Effector memory CD4-positive, alpha-beta T cell (primary cell): ENCODE results near the gene KRTAP5-4.
"Not testable (repeated sequence)": the region's sequence is repeated elsewhere in the genome, so short reads cannot be mapped to it uniquely, and the experiment has no call there.

ENCODE experiments used
- DNase-seq, 3 donors: peaks; one replicate each; pipeline ENCODE4 v3.0.0-alpha.2; 2020
- H3K27ac ChIP-seq: 2 replicates; pipeline ENCODE4 v1.7.0; 2013; ENCODE audit warnings: mild to moderate bottlenecking, low read length, moderate library complexity; ENCODE audit not compliant: insufficient read depth, poor library complexity, severe bottlenecking
- H3K27me3 ChIP-seq: replicated peaks from 2 replicates; pipeline ENCODE4 v1.7.0; 2013; ENCODE audit warnings: mild to moderate bottlenecking, low read length; ENCODE audit not compliant: insufficient read depth, control insufficient read depth, poor library complexity, severe bottlenecking
- H3K36me3 ChIP-seq: 2 replicates; pipeline ENCODE4 v1.7.0; 2013; ENCODE audit warnings: mild to moderate bottlenecking, low read length, moderate library complexity; ENCODE audit not compliant: control insufficient read depth, insufficient read depth
- H3K4me1 ChIP-seq: 2 replicates; pipeline ENCODE4 v1.7.0; 2013; ENCODE audit warnings: low read length, mild to moderate bottlenecking; ENCODE audit not compliant: control insufficient read depth, insufficient read depth, poor library complexity, severe bottlenecking
- H3K4me3 ChIP-seq: 2 replicates; pipeline ENCODE4 v1.7.0; 2013; ENCODE audit warnings: low read length, low read depth, mild to moderate bottlenecking; ENCODE audit not compliant: insufficient read depth, poor library complexity, severe bottlenecking
- H3K9me3 ChIP-seq: 2 replicates; pipeline ENCODE4 v1.7.0; 2013; ENCODE audit warnings: mild to moderate bottlenecking, low read length, moderate library complexity; ENCODE audit not compliant: control insufficient read depth

Gene KRTAP5-4

GRCh38 chr11:1589996-1590395 is 31.9 kb downstream of the KRTAP5-4 start:
- Histone ChIP-seq H3K27me3 (no peaks in the 10 kb centered on the region), H3K4me1 (peaks cover 15% of the 10 kb centered on the region), H3K4me3 (no peak overlapping the region), H3K9me3 (no peaks in the 10 kb centered on the region), H3K27ac (no peak overlapping the region), H3K36me3 (no peaks in the 10 kb centered on the region)
- no peak for DNase-seq

GRCh38 chr11:1589191-1589963 is 32.6 kb downstream of the KRTAP5-4 start:
- not testable (repeated sequence) for H3K36me3 ChIP-seq, H3K4me3 ChIP-seq, H3K27me3 ChIP-seq, H3K9me3 ChIP-seq, DNase-seq
- Histone ChIP-seq H3K4me1 (peaks cover 21% of the 10 kb centered on the region), H3K27ac (peak overlapping the region; percentile 18)

- Histone ChIP-seq H3K27ac (no peak overlapping the region), H3K4me1 (peaks cover 23% of the 10 kb centered on the region), H3K9me3 (no peaks in the 10 kb centered on the region), H3K36me3 (no peaks in the 10 kb centered on the region), H3K4me3 (no peak overlapping the region), H3K27me3 (no peaks in the 10 kb centered on the region)
- DNase-seq, result no peak
These were observed 35.2 kb downstream of the KRTAP5-4 start for GRCh38 chr11:1586699-1587098.

- H3K4me3 ChIP-seq, H3K36me3 ChIP-seq, DNase-seq, H3K27ac ChIP-seq, H3K9me3 ChIP-seq, H3K27me3 ChIP-seq: not testable (repeated sequence)
- H3K4me1 ChIP-seq, result peaks cover 23% of the 10 kb centered on the region
These were observed 37.1 kb downstream of the KRTAP5-4 start, which contains the start of gene KRTAP5-1 for GRCh38 chr11:1584661-1585370. KRTAP5-1 (minus strand) TSS chr11:1585283; CDS start chr11:1585249, 34 bp downstream.

GRCh38 chr11:1582909-1583308 is 39.0 kb downstream of the KRTAP5-4 start:
- H3K27ac ChIP-seq, H3K4me3 ChIP-seq, H3K27me3 ChIP-seq, DNase-seq, H3K36me3 ChIP-seq, H3K9me3 ChIP-seq, H3K4me1 ChIP-seq: not testable (repeated sequence)

GRCh38 chr11:1581976-1582375 is 40.0 kb downstream of the KRTAP5-4 start:
- H3K9me3 ChIP-seq, result no peaks in the 10 kb centered on the region
- H3K4me3 ChIP-seq, result no peak overlapping the region
- DNase-seq, result no peak
- no peak overlapping the region for H3K27ac ChIP-seq
- H3K4me1 ChIP-seq, result peaks cover 8% of the 10 kb centered on the region
- no peaks in the 10 kb centered on the region for H3K27me3 ChIP-seq
- H3K36me3 ChIP-seq, result no peaks in the 10 kb centered on the region

GRCh38 chr11:1576825-1577224 is 45.1 kb downstream of the KRTAP5-4 start:
- H3K27me3 ChIP-seq, result no peaks in the 10 kb centered on the region
- H3K4me1 ChIP-seq, result peaks cover 16% of the 10 kb centered on the region
- H3K27ac ChIP-seq, result no peak overlapping the region
- H3K36me3 ChIP-seq, result no peaks in the 10 kb centered on the region
- H3K4me3 ChIP-seq, result no peak overlapping the region
- H3K9me3 ChIP-seq, result no peaks in the 10 kb centered on the region
- no peak for DNase-seq

GRCh38 chr11:1575756-1576155 is 46.2 kb downstream of the KRTAP5-4 start:
- not testable (repeated sequence) for H3K27me3 ChIP-seq, H3K36me3 ChIP-seq, H3K9me3 ChIP-seq

GRCh38 chr11:1574933-1575242 is 47.0 kb downstream of the KRTAP5-4 start:
- no peak overlapping the region for H3K27ac ChIP-seq
- no peak for DNase-seq
- no peaks in the 10 kb centered on the region for H3K9me3 ChIP-seq
- peak overlapping the region; percentile 87 for H3K4me3 ChIP-seq
- H3K4me1 ChIP-seq, result peaks cover 26% of the 10 kb centered on the region
- no peaks in the 10 kb centered on the region for H3K27me3 ChIP-seq
- H3K36me3 ChIP-seq, result no peaks in the 10 kb centered on the region

More at GRCh38 chr11:1575756-1576155, 46.2 kb downstream of the KRTAP5-4 start:
- DNase-seq, H3K27ac ChIP-seq, H3K4me3 ChIP-seq: not testable (repeated sequence)
- H3K4me1 ChIP-seq, result peaks cover 23% of the 10 kb centered on the region

GRCh38 chr11:1574238-1574932 is 47.6 kb downstream of the KRTAP5-4 start:
- Histone ChIP-seq H3K27ac (peak overlapping the region; percentile 97), H3K36me3 (no peaks in the 10 kb centered on the region), H3K4me1 (peaks cover 26% of the 10 kb centered on the region), H3K9me3 (no peaks in the 10 kb centered on the region), H3K27me3 (no peaks in the 10 kb centered on the region), H3K4me3 (peak overlapping the region; percentile 87)
- peak; percentile 42 to 53 (median 52) for DNase-seq
